GM21515 (cell line): ENCODE measurements around the gene GRIK4.

ENCODE experiments used
- ATAC-seq: cut with Tn5 transposase; IDR thresholded peaks from one replicate; pipeline ENCODE4 v1.9.1; 2021; ENCODE audit not compliant: unreplicated experiment

GRIK4 gene

DNA sequence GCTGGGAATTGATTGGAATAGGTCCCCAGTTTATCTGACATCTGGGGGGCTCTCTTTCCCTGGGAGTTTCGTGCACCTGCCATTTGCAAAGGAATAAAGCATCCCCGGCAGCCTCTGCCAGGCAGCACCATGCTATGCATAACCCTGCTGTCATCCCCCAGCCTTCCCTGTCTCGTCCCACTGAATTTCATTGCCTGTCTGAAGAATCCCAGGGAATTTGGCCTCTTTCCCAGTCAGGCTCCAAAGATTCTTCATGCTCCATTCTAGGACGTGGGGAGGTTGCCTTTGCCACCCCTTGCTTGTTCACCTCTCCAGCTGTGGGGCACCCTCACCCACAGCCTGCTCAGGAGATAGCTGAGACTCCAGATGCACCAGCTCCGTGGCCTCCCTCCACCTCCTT is 317.3 kb downstream of the GRIK4 start:
- ATAC-seq = no peak

DNA sequence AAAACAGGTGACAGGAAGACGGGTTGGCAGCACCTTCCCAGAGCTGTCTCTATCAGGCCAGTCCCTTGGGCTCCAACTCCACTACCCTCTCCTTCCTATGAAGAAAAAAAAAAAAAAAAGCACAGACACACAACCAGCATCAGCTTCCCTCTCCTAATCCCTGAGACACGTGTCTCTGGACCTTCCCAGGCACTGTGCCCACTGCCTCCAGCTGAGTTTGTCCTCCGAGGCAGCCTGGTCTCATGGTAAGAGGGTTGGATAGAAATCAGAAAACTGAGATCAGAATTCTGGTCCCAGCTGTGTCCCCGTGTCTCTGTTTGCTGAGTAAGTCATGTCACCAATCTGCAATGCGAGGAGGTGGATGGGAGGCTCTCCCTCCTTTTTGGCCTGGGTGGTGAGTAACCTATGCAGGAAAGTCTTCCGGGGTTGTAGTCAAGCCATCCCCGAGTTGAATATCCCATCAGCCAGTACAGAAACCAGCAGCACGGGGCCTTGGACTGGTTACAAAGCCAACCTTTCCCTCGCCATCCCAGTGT is 318.6 kb downstream of the GRIK4 start:
- ATAC-seq = no peak

DNA sequence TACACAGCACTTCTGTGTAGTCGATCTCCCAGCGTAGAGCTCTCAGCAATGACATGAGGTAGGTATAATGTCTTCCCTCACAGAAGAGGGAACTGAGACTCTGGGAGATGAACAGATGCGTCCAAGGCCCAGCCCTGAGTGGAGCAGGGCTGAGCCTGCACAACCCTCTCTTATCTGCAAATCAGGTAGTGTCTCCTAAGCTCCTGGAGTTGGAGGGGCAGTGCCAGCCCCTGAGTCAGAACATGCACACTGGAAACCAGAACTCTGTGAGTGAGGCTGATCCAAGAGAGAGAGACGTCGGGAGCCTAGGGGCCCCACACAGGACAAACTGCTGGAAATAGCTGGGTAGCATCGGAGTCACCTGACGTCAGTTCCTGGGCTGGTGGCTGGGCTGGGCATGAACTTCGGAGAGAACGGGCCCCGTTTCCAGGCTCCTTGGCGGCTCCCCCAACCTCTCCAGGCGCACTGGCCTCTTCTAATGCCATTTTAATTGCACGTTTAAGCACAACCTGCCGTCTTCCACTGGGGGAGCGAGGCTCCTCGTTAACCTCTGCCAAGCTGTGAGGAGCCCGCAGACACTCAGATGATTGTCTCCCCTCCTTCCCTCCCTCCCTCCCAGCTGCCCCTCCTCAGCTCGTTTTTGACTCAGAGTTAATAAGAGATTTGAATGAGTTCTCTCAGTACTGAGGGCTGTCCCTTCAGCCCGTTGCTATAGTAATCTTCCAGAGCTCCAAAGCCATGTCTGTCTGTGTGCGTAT is 321.1 kb downstream of the GRIK4 start:
- ATAC-seq = no peak

DNA sequence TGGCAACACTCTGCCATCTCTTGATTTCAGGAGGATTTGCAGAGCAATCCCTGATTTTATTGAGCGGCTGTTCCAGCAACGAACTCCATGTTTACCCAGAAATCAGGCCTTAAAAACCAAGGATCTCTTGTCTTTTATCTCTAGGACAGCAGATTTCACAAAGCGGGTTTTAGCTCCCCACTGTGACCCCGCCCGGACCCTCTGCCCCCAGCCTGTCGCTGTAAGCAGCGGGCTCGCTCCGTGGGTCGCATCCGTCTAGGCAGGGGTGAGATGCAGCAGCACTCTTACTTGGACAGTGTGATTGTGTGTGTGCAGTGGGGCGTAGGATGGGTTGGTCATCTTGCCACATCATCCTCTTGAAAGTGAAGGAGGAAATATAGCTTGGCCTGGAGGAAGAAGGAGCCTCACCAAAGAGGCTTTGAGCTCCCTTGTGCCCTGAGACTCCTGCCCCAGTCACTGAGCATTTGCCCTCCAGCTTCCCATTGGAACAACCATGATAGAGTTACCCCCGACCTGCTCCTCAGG is 323.2 kb downstream of the GRIK4 start:
- ATAC-seq = no peak

DNA sequence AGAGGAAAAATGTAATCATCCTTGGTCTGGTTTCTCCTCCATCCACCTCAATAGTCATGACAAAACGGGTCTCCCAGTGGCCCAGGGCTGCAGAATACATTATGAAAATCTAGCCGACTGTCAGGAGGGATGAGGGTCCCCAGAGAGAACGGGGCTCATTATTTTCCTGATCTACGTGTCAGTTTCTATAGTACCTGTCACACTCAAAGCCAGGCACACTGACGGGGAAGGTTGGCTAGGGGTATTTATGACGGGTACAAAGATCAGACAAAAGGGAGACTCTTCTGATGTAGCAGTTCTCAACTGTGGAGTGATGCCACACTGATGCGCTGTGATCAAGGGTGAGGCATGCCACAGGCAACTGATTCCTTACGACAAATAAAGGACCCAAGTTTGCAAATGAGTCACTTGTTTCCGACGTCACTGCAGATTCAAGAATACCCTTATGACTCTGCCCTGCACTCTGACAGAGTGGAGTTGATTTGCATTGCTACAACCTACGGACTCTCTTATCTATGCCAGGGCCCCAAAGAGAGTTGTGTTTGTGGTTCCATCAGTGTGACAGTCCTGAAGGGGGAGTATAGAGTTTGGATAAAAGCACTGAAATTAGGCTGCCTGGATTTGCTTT is 324.2 kb downstream of the GRIK4 start:
- peak; percentile 73 for ATAC-seq

DNA sequence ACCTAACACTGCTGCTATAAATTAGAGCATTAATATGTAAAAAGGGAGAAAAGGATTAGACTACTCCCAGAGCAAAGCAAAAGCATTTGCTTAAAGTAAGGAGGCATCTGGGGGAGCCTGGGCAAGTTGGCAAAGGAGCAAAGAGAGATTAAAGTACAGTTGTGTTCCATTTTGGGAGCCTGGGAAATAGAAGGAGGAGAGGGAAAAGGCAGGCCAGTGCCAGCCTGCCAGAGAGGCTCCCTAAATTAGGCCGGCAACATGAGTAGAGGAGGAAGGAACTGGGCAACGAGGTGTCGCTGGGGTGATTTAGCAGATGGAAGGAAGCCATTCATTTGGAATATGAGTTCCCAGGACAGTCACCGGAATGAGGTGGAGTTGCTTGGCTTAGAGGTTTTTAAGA is 326.1 kb downstream of the GRIK4 start:
- no peak for ATAC-seq

DNA sequence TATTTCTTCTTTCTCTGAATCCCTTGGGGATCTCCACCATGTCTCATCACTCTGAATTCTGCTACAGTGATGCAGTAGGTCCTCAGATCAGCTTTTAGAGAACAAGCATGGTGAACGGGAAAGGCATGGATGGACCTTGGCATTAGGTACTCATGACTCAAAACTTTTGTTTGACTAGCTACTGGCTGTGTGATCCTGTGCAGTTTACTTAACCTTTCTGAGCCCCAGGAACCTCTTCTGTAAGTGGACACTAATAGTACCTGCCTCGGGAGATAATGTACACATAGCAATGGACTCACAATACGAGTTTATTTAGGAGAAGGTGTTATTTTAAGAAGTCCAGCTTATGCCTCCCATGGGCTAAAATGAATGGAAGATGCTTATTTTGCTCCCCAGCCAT is 327.7 kb downstream of the GRIK4 start:
- ATAC-seq = no peak

DNA sequence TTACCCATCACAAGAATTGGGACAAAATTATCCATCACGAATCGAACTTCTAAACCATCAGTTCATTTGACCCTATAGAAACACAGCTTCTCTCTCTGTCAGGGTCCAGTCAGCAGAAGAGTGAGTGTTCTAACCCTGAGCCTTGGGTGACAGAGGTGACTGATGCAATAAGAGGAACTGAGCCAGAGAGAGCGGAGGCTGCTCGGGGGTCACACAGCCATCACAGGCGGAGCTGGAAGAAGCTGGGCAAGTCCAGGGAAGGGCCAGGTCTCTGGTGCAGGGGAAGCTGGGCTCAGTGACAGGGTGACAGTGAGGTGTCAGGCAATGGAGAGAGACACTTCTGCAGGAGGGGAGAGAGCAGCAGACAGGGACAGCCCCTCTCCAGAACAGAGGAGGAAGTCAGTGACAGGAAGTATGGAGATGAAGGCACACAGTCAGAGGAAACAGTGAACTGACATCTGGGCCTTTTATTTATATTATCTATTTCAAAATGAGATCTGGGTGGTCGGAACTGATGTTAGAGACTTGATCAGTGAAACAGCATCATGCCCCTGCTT is 328.4 kb downstream of the GRIK4 start:
- no peak for ATAC-seq

DNA sequence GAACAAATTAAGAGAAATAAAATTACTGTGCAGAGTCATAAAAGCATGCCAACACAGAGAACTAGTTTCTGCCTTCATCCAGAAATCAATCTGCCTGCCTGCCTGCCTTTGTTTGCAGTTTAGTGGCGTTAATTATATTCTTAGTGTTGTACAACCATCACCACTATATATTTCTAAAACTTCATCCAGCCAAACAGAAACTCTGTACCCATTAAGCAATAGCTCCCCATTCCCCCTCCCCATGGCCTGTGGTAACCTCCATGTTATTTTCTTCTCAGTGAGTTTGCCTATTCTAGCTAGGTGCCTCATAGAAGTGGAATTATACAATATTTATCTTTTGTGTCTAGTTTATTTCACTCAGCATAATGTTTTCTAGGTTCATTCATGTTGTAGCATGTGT is 329.1 kb downstream of the GRIK4 start:
- no peak for ATAC-seq

DNA sequence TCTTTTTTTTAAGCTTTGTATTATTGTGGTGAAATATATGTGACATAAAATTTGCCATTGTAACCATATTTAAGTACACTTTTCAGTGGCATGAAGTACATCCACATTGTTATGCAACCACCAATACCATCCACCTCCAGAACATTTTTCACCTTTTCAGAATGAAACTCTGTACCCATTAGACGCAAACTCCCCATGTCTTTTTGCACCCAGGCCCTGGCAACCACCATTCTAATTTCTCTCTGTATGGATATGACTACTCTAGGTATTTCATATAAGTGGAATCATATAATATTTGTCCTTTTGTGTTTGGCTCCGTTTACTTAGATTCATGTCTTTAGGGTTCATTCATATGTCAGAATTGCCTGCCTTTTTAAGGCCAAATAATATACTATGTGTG is 329.5 kb downstream of the GRIK4 start:
- ATAC-seq = no peak

DNA sequence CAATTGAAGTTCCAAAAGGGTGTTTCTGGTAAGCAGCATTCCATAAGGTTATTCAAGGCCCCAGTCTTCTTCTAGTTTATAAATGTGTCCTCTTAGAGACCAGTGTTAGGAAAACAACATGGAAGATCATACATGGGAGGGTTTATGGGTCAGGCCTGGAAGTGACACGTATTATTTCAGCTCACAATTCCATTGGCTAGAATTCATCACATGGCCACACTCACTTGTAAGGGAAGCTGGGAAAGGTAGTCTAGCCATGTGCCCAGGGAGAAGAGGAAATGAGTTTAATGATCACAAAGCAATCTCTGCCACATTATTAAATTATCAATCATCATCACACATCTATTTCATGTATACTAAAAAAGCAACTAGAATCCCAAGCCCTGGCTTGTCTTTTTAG is 330.6 kb downstream of the GRIK4 start:
- ATAC-seq = no peak

DNA sequence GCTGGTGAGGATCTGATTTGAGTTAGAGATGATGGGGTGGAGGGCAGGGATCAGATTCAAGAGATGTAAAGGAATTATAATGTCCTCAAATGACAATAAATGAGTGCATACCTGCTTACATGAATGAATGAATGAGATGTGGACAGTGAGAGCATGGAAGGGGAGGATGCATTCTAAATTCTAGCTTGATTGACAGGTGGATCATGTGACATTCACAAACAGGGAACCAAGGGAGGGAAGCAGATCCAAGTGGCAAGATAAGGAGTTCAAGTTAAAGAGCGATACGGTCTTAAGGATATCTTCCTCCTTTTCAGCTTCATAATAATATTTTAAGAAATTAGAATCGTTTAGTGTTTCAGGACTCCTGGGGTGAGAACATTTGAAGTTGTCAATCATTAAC is 341.9 kb downstream of the GRIK4 start:
- ATAC-seq = no peak

DNA sequence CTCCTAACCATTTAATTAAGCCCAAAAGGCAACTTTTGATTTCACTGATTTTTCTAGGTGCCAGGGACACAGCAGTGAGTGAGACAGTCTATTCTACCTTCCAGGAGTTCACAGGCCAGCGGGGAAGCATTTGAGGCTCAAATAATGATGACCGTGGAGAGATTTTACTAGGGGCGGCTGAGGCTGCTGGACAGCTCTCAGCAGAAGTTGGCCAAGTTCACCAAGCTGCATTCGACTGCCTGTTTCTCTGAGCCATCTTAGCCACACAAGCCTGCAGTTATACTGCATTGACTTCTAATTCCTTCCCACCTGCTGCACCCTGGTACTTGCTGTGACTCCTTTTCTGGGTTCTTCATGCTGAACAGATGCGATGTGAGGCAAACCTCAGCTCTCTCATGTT is 343.4 kb downstream of the GRIK4 start:
- ATAC-seq = no peak

DNA sequence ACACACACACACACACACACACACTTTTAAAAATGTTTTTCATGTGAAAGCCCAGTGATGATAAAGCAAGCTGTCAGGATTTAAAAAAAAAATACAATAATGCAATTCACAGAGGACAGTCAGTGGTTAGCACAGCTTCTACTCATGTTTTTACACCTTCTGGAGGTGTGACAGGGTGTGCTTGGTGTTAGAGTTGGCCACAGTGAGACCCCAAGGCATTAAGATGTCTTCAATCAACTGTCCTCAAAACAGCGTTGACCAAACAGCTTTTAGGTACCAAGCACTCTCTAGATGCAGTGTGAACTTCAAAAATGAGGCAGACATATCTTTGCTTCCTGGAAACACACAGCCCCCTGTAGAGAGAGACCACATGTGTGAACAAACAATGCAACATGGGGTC is 346.0 kb downstream of the GRIK4 start:
- ATAC-seq = no peak

DNA sequence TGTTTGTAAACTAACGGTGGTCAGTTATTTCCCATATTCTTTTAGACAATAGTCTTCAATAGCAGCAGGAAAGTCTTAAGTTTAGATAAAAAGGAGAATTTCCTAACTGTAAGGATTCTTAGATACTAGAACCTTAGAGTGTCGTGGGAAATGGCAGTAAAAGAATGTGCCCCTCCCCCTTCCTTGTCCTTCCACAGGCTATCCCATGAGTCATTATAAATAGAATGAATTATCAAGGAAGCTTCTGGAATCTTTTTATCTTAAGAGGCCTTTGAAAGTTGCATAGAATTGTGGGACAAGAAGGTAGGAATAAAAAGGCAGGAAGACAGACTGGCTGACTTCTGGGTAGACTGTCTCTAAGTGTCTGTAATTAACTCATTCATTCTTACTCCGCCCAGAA is 347.2 kb downstream of the GRIK4 start:
- no peak for ATAC-seq

DNA sequence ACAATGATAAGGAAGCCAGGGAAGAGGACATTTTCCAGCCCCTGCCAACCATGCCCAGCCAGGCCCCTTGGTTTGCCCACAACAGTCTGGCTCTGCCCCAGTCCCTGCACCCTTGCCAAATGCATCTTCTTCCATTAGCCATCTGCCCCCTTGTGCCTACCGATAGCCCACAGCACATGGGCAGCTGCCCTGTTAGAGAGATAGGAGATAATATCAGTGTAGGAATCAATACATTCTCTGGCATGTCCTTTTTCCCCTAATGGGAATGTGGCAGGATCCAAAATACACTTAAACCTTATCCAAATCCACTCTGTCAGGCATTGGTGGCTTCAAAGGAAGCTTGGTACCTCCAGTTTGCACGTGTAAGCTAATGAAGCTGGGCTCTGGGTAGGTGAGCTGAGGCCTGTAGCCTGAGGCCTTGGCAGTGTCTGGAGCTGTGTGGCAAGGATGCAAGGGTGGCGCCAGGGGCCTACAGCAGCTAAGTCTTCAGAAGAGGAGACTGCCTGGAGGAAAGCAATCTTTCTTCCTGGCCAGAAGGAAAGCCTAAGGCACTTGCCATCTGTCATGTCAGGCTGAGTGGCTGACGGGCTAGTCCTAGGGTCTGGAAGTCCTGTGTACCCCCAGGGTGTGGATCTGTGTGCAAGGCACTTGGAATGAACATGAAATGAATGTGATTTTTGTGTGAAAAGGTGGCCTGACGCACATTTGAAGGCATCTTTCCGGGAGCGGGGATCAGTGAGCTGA is 348.2 kb downstream of the GRIK4 start:
- ATAC-seq = no peak

DNA sequence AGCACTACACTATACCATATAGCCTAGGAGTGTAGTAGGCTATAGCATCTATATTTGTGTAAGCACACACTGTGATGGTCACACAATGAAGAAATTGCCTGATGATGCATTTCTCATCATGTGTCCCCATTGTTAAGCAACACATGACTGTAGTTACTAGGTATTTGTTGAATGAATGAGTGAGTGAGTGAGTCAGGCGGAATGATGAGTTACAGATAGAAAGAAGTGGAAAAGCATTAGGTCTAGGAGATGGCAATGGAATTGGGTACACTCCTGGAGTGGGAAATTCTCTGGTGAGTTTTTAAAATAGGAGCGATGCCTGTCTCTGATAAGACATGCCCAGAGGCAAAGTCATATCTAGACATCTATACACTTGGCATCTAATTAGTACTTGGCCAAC is 351.8 kb downstream of the GRIK4 start:
- no peak for ATAC-seq

DNA sequence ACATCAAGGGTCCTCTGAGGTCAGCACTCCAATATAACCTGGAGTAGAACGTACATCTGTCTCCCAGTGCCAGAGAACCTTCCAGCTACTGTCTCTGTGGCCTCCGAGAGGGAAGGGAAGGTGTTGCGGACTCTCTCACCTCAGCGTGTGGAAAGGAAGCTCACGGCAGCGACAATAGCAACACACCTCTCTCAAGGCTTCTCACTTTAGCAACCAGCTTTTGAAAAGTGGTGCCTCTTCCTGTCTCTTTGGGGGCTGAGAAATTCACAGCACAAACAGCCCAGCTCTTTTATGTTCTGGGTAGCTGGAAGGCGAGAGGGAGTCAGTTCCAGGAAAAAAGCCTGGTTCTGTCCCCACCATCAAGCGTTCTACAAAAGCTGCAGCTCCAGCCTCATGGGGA is 355.5 kb downstream of the GRIK4 start:
- no peak for ATAC-seq

DNA sequence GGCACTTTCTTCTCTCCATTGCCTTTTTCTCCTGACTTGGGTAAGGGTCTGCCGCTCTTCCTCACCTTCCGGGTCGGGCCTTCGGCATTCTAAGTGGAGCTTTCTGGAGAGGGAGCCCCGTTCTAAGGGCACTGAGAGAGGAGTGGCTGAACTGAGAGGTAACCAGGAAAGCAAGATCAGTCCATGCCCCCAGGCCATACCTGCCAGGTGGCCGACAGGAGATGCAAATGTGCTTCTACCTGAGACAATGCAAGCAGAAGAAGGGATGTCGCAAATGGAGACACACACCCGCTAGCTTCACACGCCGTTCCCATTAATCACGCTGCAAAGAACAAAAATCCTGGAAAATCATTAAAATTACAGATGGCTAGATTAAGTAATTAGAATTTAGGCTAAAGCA is 356.0 kb downstream of the GRIK4 start:
- ATAC-seq = no peak

DNA sequence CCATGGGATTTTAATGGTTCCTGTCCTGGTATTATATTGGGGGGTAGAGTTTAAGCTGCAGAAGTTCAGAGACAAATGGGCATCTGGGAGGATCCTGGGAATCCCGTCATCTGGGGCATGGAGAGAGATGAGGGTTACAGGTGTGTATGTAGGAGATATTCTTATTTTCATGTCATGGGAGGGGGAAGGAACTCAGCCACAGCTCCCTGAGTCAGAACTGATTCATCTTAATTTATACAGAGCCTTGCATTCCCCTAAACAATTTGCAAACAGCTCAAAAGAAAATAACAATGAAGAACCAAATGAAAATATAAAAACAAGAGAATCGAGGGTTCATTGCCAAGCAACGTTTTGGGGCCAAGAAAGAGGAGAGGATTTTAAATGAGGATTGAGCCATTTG is 356.4 kb downstream of the GRIK4 start:
- no peak for ATAC-seq

DNA sequence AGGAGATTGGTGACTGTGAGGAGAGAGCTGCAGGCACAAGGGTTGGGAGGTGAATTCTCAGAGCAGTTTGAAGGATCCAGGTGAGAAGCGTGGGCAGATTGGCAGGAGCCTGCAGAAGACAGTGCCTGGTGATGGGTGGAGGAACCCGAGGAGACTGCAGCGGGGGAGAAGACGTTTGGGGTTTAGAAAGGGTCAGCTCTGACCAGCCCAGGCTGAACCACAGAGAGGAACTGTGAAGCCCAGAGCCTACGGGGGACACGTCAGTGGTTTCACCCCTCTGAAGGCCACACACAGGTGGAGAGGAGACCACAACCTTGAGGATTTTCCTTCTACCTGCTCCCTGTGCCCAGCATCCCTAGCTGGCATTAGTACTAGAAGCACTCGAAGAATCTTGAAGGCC is 357.5 kb downstream of the GRIK4 start:
- no peak for ATAC-seq
